Measurements from ENCODE around the gene HNRNPC. TPM values are rescaled to one million over a fixed set of nuclear protein-coding genes. Genes with fewer than 3 reads are reported as not detected.
A peak's percentile ranks its signal among the peaks of the same experiment; 100 is the strongest.

Gene HNRNPC
- total and polyA plus RNA-seq, 10 of the 15 experiments (the other 5 are each of a cell fraction or from before 2014, with no cell fraction given): 679 to 1,492 (median 1,262) TPM

GRCh38 chr14:21204167-21205025 lies 64.8 kb downstream of the HNRNPC start:
- Histone ChIP-seq H3K4me3 (no peak overlapping the region), H4K20me1 (ENCODE audit: control insufficient read depth, insufficient read depth) (no peaks in the 10 kb centered on the region), H3K36me3 (ENCODE audit: control insufficient read depth in 2 of 2, insufficient read depth in 2 of 2, low read length in 1 of 2) (peaks cover 1 to 26% of the 10 kb centered on the region in 2 experiments), H3K79me2 (ENCODE audit: control insufficient read depth, insufficient read depth, low read length) (no peaks in the 10 kb centered on the region), H3K27me3 (replicated peaks in 1 of 2; ENCODE audit: control insufficient read depth in 2 of 2, insufficient read depth in 2 of 2, low read length in 1 of 2) (no peaks in the 10 kb centered on the region), H3K27ac (ENCODE audit: control insufficient read depth, insufficient read depth) (no peak overlapping the region), H3K9me3 (replicated peaks; ENCODE audit: control insufficient read depth, insufficient read depth, low read length) (no peaks in the 10 kb centered on the region), H3K9ac (ENCODE audit: control insufficient read depth, insufficient read depth, low read length) (no peak overlapping the region), H3K4me2 (ENCODE audit: control insufficient read depth, insufficient read depth) (no peak overlapping the region), H3K4me1 (ENCODE audit: control insufficient read depth, insufficient read depth, low read length) (no peaks in the 10 kb centered on the region), H2AFZ (ENCODE audit: control insufficient read depth, low read depth, low read length) (no peak overlapping the region)
- FAIRE-seq (no peak), DNase-seq (ENCODE audit: low read depth, low spot score) (no peak), ATAC-seq (no peak)
- in situ Hi-C loops (cut with MboI) (no loop called here), intact Hi-C loops (cut with micrococcal nuclease; ENCODE audit: unreplicated experiment) (no loop called here)
- CTCF ChIA-PET: interaction anchor here (1.2 to 1.6 kb wide), 3 partner anchors 10 to 190 kb away, joined by 3 read pairs; no protein-coding TSS in a partner anchor
- POLR2A ChIA-PET: interaction anchor here (0.6 kb wide), 3 partner anchors 51 to 179 kb away, joined by 3 to 4 read pairs (median 4); partner anchors contain the start of gene TMEM253
- WGBS (ENCODE audit: insufficient coverage, insufficient replicate concordance, low lambda C conversion rate, missing lambda C conversion rate): 73% methylated on average over 8 of the region's 8 CpGs
- BruUV-seq (replicated peaks): no TSS peak
- RAD21 ChIA-PET (ENCODE audit: unreplicated experiment): interaction anchor here (1.5 kb wide), 1 partner anchor 189 kb away, joined by 4 read pairs; no protein-coding TSS in a partner anchor
- SMC1A ChIA-PET (ENCODE audit: uncharacterized antibody, unreplicated experiment): interaction anchor here (1.9 kb wide), 1 partner anchor 11 kb away, joined by 5 read pairs; no protein-coding TSS in a partner anchor
- TF ChIP-seq KLF5 (IDR thresholded peaks at IDR 0.05; ENCODE audit: partially characterized antibody): no peak
- TF ChIP-seq BCL3 (IDR thresholded peaks at IDR 0.05; ENCODE audit: borderline replicate concordance, insufficient read depth, low read depth, low read length, poor library complexity, severe bottlenecking): peak; percentile 60
- TF ChIP-seq POLR2AphosphoS2 (IDR thresholded peaks at IDR 0.05; ENCODE audit: low read depth, low read length): peak; percentile 15; the same call in 1 of the 2 replicates
- no peak for TF ChIP-seq SMC3 (IDR thresholded peaks at IDR 0.05; ENCODE audit: borderline replicate concordance, low read length)
- TF ChIP-seq EP300 (IDR thresholded peaks at IDR 0.05; ENCODE audit: borderline replicate concordance in 1 of 2, control insufficient read depth in 1 of 2, low read depth in 2 of 2, low read length in 2 of 2): no peak
- 0 out of 2 replicates have a peak, but pooled peaks have one; percentile 16 for TF ChIP-seq ATF2 (IDR thresholded peaks at IDR 0.05; ENCODE audit: low read length)
- no peak for TF ChIP-seq ZBTB11 (CRISPR knock-in tag; IDR thresholded peaks at IDR 0.05)
- peak; percentile 18; the same call in 1 of the 2 replicates for TF ChIP-seq SMAD5 (IDR thresholded peaks at IDR 0.05; ENCODE audit: low read depth)
- peak; percentile 31; the same call in 1 of the 2 replicates for TF ChIP-seq PML (IDR thresholded peaks at IDR 0.05; ENCODE audit: low read length)
- no peak for TF ChIP-seq MYC (IDR thresholded peaks at IDR 0.05; ENCODE audit: insufficient read depth, insufficient read length, insufficient replicate concordance, low read length, severe bottlenecking)
- peak; percentile 43; the same call in 1 of the 2 replicates for TF ChIP-seq POLR2A (IDR thresholded peaks at IDR 0.05; ENCODE audit: low read depth, low read length)
- TF ChIP-seq NKRF (conservative IDR thresholded peaks at IDR 0.05): no peak
- no peak for TF ChIP-seq MEF2B (IDR thresholded peaks at IDR 0.05; ENCODE audit: partially characterized antibody, poor library complexity, severe bottlenecking)

Data from GM12878 (cell line).